ENCODE data around the gene ZNF292.
"Not testable (repeated sequence)": the region's sequence is repeated elsewhere in the genome, so short reads cannot be mapped to it uniquely, and the experiment has no call there.

ZNF292 gene

GRCh38 chr6:87287251-87287650 lies 131.9 kb downstream of the ZNF292 start:
- TF ChIP-seq TAF1 (IDR thresholded peaks at IDR 0.05; ENCODE audit: borderline replicate concordance, low read depth, low read length) (no peak), POLR2AphosphoS5 (IDR thresholded peaks at IDR 0.05; ENCODE audit: low read depth, low read length) (no peak), POLR2A (IDR thresholded peaks at IDR 0.05; ENCODE audit: low read depth, low read length) (no peak)
- FAIRE-seq (no peak), DNase-seq (ENCODE audit: insufficient read length) (no peak)

GRCh38 chr6:87289571-87289970 lies 134.2 kb downstream of the ZNF292 start:
- TF ChIP-seq POLR2A (IDR thresholded peaks at IDR 0.05; ENCODE audit: low read depth, low read length): no peak
- no peak for TF ChIP-seq POLR2AphosphoS5 (IDR thresholded peaks at IDR 0.05; ENCODE audit: low read depth, low read length)
- no peak for TF ChIP-seq TAF1 (IDR thresholded peaks at IDR 0.05; ENCODE audit: borderline replicate concordance, low read depth, low read length)
- DNase-seq (ENCODE audit: insufficient read length) (no peak), FAIRE-seq (no peak)

- no peak for FAIRE-seq
- DNase-seq (ENCODE audit: insufficient read length): no peak
- TF ChIP-seq POLR2AphosphoS5 (IDR thresholded peaks at IDR 0.05; ENCODE audit: low read depth, low read length) (no peak), POLR2A (IDR thresholded peaks at IDR 0.05; ENCODE audit: low read depth, low read length) (no peak)
Observed at GRCh38 chr6:87291883-87292282, 136.5 kb downstream of the ZNF292 start.

GRCh38 chr6:87293526-87293925 lies 138.2 kb downstream of the ZNF292 start:
- DNase-seq (ENCODE audit: insufficient read length): no peak
- no peak for TF ChIP-seq POLR2A (IDR thresholded peaks at IDR 0.05; ENCODE audit: low read depth, low read length)
- TF ChIP-seq TAF1 (IDR thresholded peaks at IDR 0.05; ENCODE audit: borderline replicate concordance, low read depth, low read length): no peak
- no peak for TF ChIP-seq POLR2AphosphoS5 (IDR thresholded peaks at IDR 0.05; ENCODE audit: low read depth, low read length)
- FAIRE-seq: no peak

- FAIRE-seq (no peak), DNase-seq (ENCODE audit: insufficient read length) (no peak)
- no peak for TF ChIP-seq POLR2AphosphoS5 (IDR thresholded peaks at IDR 0.05; ENCODE audit: low read depth, low read length)
- TF ChIP-seq TAF1 (IDR thresholded peaks at IDR 0.05; ENCODE audit: borderline replicate concordance, low read depth, low read length): no peak
- no peak for TF ChIP-seq POLR2A (IDR thresholded peaks at IDR 0.05; ENCODE audit: low read depth, low read length)
Observed at GRCh38 chr6:87297119-87297518, 141.8 kb downstream of the ZNF292 start.

GRCh38 chr6:87301277-87301676 lies 145.9 kb downstream of the ZNF292 start:
- DNase-seq (ENCODE audit: insufficient read length); FAIRE-seq: not testable (repeated sequence)

- DNase-seq (ENCODE audit: insufficient read length) (no peak), FAIRE-seq (no peak)
- TF ChIP-seq POLR2AphosphoS5 (IDR thresholded peaks at IDR 0.05; ENCODE audit: low read depth, low read length) (no peak), POLR2A (IDR thresholded peaks at IDR 0.05; ENCODE audit: low read depth, low read length) (no peak), TAF1 (IDR thresholded peaks at IDR 0.05; ENCODE audit: borderline replicate concordance, low read depth, low read length) (no peak)
Observed at GRCh38 chr6:87308970-87309369, 153.6 kb downstream of the ZNF292 start.

GRCh38 chr6:87312860-87313259 lies 157.5 kb downstream of the ZNF292 start:
- TF ChIP-seq POLR2AphosphoS5 (IDR thresholded peaks at IDR 0.05; ENCODE audit: low read depth, low read length): no peak
- TF ChIP-seq POLR2A (IDR thresholded peaks at IDR 0.05; ENCODE audit: low read depth, low read length): no peak
- no peak for FAIRE-seq

More at GRCh38 chr6:87312860-87313259, 157.5 kb downstream of the ZNF292 start:
- no peak for DNase-seq (ENCODE audit: insufficient read length)

Data from GM12892 (cell line).